ENCODE measurements around the gene GTPBP4. TPM values are rescaled to one million over a fixed set of nuclear protein-coding genes. Genes with fewer than 3 reads are reported as not detected.

The GTPBP4 gene
- total and polyA plus RNA-seq, 2 of the 13 experiments (the other 11 are each of a cell fraction or from before 2014, with no cell fraction given), result 24.1 to 85.5 TPM

GRCh38 chr10:1056326-1057105 is 68.3 kb downstream of the GTPBP4 start, which contains the start of gene WDR37 (continued):
- peak; percentile 85; the same call in 1 of the 2 replicates for TF ChIP-seq ZFP91 (CRISPR knock-in tag; IDR thresholded peaks at IDR 0.05; ENCODE audit: borderline replicate concordance)
- TF ChIP-seq LRRFIP1 (CRISPR knock-in tag; conservative IDR thresholded peaks at IDR 0.05), result no peak
- no peak for TF ChIP-seq MTF1 (CRISPR knock-in tag; IDR thresholded peaks at IDR 0.05)
- TF ChIP-seq SAP130 (CRISPR knock-in tag; IDR thresholded peaks at IDR 0.05; ENCODE audit: low read depth), result peak; percentile 82
- 0 out of 2 replicates have a peak, but pooled peaks have one; percentile 44 for TF ChIP-seq ZNF556 (CRISPR knock-in tag; IDR thresholded peaks at IDR 0.05; ENCODE audit: borderline replicate concordance)
- no peak for TF ChIP-seq AHR (CRISPR knock-in tag; IDR thresholded peaks at IDR 0.05)
- no peak for TF ChIP-seq MZF1 (CRISPR knock-in tag; IDR thresholded peaks at IDR 0.05; ENCODE audit: borderline replicate concordance)
- no peak for TF ChIP-seq SIX1 (CRISPR knock-in tag; IDR thresholded peaks at IDR 0.05; ENCODE audit: borderline replicate concordance)
- no peak for TF ChIP-seq ZNF484 (CRISPR knock-in tag; IDR thresholded peaks at IDR 0.05; ENCODE audit: borderline replicate concordance, low read depth)
- no peak for TF ChIP-seq ZNF354B (CRISPR knock-in tag; IDR thresholded peaks at IDR 0.05)
- 0 out of 2 replicates have a peak, but pooled peaks have one; percentile 47 for TF ChIP-seq ZNF770 (CRISPR knock-in tag; IDR thresholded peaks at IDR 0.05)
- TF ChIP-seq ZNF468 (CRISPR knock-in tag; IDR thresholded peaks at IDR 0.05), result no peak
- no peak for TF ChIP-seq ZNF646 (CRISPR knock-in tag; IDR thresholded peaks at IDR 0.05)
- no peak for TF ChIP-seq HMGA1 (CRISPR knock-in tag; conservative IDR thresholded peaks at IDR 0.05)
- TF ChIP-seq ZNF773 (CRISPR knock-in tag; IDR thresholded peaks at IDR 0.05; ENCODE audit: borderline replicate concordance), result peak; percentile 23; the same call in 1 of the 2 replicates

Measured in HepG2 (cell line).